ENCODE results near the gene PAX5.

The PAX5 gene

DNA sequence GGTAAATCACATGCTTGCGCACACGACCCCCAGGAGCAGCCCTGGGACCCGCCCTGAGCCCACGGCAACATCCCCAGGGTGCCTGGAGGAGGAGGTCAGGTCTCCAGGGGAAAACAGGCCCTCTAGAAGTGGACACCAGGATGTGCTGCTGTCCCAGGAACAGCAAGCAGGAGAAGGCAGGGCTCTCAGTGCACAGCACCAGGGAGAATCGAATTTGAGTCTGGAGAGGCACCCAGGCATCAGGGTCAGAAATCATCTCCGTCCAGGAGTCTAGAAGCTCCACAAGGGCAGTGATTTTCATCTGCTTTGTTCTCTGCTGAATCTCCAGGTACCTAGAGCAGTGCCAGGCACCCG, 93.6 kb downstream of the PAX5 start:
- no peak overlapping the region for H3K27ac ChIP-seq (ENCODE audit: poor library complexity, severe bottlenecking)
- DNase-seq (ENCODE audit: low spot score) (no peak), ATAC-seq (ENCODE audit: low read depth) (no peak)
- no peaks in the 10 kb centered on the region for H3K36me3 ChIP-seq (ENCODE audit: low read depth)
- H3K27me3 ChIP-seq (ENCODE audit: insufficient read depth, poor library complexity, severe bottlenecking) = no peaks in the 10 kb centered on the region
- no peaks in the 10 kb centered on the region for H3K9me3 ChIP-seq (ENCODE audit: severe bottlenecking)
- TF ChIP-seq, protein P1, sequence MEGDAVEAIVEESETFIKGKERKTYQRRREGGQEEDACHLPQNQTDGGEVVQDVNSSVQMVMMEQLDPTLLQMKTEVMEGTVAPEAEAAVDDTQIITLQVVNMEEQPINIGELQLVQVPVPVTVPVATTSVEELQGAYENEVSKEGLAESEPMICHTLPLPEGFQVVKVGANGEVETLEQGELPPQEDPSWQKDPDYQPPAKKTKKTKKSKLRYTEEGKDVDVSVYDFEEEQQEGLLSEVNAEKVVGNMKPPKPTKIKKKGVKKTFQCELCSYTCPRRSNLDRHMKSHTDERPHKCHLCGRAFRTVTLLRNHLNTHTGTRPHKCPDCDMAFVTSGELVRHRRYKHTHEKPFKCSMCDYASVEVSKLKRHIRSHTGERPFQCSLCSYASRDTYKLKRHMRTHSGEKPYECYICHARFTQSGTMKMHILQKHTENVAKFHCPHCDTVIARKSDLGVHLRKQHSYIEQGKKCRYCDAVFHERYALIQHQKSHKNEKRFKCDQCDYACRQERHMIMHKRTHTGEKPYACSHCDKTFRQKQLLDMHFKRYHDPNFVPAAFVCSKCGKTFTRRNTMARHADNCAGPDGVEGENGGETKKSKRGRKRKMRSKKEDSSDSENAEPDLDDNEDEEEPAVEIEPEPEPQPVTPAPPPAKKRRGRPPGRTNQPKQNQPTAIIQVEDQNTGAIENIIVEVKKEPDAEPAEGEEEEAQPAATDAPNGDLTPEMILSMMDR (IDR thresholded peaks at IDR 0.05; ENCODE audit: poor library complexity, severe bottlenecking) = no peak
- peaks cover 11% of the 10 kb centered on the region for H3K4me1 ChIP-seq (ENCODE audit: insufficient read depth, poor library complexity, severe bottlenecking)
- no peak overlapping the region for H3K4me3 ChIP-seq (ENCODE audit: severe bottlenecking)

DNA sequence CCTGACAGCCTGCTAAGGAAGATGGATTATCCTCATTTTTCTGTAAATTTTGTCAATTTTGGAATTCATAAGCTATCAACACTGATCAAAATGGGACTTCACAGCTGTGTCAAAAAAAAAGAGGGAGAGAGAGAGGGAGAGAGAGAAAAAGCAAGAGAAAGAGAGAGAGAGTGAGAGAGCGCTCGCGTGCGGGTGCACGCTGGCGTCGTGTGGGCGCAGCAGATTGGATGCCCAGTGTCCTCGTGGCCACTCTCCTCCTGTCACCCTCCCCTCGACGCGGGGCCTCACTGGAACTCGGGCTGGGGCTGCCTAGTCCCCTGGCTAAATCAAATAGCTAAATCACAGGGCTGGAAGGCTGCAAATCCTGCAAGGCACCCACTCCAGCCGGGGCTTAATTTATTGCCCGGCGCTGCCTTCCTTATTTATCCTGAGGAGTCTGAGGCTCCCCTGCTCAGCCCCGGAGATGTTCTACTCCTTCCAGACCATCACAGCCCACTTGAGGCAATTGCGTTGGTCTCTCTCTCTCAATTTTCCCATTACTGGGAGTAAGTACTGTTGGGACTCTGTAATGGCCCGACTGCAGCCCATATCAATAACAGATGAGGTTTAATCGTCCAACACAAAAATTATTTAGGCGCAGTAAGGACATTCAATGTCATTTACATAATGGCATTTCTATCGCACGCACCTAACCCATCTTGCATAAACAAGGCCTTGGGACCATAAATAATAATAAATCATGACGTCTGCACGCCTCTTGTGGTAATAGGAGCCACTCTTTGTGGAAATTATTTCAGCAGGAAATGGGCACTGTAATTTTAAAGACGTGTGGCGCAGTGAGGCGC, 94.2 kb downstream of the PAX5 start:
- Histone ChIP-seq H3K9me3 (ENCODE audit: severe bottlenecking) (no peaks in the 10 kb centered on the region), H3K27me3 (ENCODE audit: insufficient read depth, poor library complexity, severe bottlenecking) (no peaks in the 10 kb centered on the region), H3K4me3 (ENCODE audit: severe bottlenecking) (no peak overlapping the region), H3K27ac (ENCODE audit: poor library complexity, severe bottlenecking) (no peak overlapping the region), H3K36me3 (ENCODE audit: low read depth) (no peaks in the 10 kb centered on the region), H3K4me1 (ENCODE audit: insufficient read depth, poor library complexity, severe bottlenecking) (peaks cover 11% of the 10 kb centered on the region)
- TF ChIP-seq, protein P1 (IDR thresholded peaks at IDR 0.05; ENCODE audit: poor library complexity, severe bottlenecking) = no peak
- no peak for DNase-seq (ENCODE audit: low spot score)
- ATAC-seq (ENCODE audit: low read depth) = no peak

DNA sequence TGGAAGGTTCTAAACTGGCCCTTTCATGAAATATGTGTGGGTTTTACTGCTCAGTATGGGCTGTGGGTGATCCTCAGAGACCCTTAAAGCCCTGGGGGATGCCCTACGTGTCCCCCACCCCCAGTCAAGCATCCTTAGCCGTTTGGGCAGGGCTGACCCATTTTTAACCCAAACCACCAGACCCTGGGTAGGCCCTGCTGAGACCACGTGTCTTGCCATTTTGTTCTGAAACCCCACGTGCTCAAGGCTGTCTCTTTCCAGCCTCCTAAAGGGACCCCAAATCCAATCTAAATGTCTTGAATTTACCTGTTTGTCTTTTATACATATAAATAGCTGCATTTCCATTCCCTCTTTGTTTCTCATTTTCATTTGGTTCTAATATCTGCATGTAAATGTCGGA, 94.9 kb downstream of the PAX5 start:
- ATAC-seq (ENCODE audit: low read depth) (no peak), DNase-seq (ENCODE audit: low spot score) (no peak)
- H3K9me3 ChIP-seq (ENCODE audit: severe bottlenecking) = no peaks in the 10 kb centered on the region
- TF ChIP-seq, protein P1 (IDR thresholded peaks at IDR 0.05; ENCODE audit: poor library complexity, severe bottlenecking) = no peak
- H3K4me3 ChIP-seq (ENCODE audit: severe bottlenecking) = no peak overlapping the region
- H3K27ac ChIP-seq (ENCODE audit: poor library complexity, severe bottlenecking) = no peak overlapping the region
- no peaks in the 10 kb centered on the region for H3K36me3 ChIP-seq (ENCODE audit: low read depth)
- H3K4me1 ChIP-seq (ENCODE audit: insufficient read depth, poor library complexity, severe bottlenecking) = peaks cover 11% of the 10 kb centered on the region
- H3K27me3 ChIP-seq (ENCODE audit: insufficient read depth, poor library complexity, severe bottlenecking) = no peaks in the 10 kb centered on the region

DNA sequence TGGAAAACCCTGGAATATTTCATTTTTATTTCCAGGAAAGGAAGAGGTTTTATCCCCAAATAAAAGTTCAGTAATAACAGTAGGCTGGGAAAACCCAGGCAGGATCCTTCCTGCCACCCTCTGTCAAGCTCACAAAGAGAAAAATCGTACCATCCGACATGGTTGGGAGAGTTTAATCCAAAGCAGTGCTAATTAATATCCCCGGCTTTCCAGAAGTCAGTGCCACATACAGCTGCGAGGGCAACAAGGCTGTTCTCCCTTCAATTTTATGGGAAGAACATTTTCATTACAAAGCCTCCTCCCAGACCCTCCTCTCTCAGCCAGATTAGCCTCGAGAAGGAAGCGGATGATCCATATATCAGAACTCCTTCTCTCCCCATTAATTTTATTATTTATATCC, 95.5 kb downstream of the PAX5 start:
- Histone ChIP-seq H3K4me3 (ENCODE audit: severe bottlenecking) (no peak overlapping the region), H3K27me3 (ENCODE audit: insufficient read depth, poor library complexity, severe bottlenecking) (no peaks in the 10 kb centered on the region), H3K36me3 (ENCODE audit: low read depth) (no peaks in the 10 kb centered on the region), H3K4me1 (ENCODE audit: insufficient read depth, poor library complexity, severe bottlenecking) (peaks cover 11% of the 10 kb centered on the region), H3K27ac (ENCODE audit: poor library complexity, severe bottlenecking) (no peak overlapping the region), H3K9me3 (ENCODE audit: severe bottlenecking) (no peaks in the 10 kb centered on the region)
- no peak for ATAC-seq (ENCODE audit: low read depth)
- DNase-seq (ENCODE audit: low spot score) = no peak
- TF ChIP-seq, protein P1 (IDR thresholded peaks at IDR 0.05; ENCODE audit: poor library complexity, severe bottlenecking) = no peak

DNA sequence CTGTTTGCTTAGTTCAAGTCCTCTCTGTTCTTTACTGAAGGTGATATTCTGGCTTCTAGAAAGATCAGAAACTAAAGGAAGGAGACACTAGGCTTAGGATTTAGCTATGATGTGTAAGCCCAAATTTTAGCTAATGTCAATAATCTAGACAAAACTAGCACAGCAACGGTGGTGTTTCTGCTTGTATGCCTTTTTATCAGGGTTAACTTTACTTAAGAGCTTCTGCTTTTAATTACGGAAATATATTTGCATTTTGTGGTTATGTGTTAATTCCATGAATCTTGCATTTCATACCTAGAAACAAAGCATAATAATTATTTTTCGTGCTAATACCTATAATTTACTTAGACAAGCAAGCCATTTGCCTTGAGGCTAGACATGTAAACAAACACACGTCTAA, 96.1 kb downstream of the PAX5 start:
- no peak for ATAC-seq (ENCODE audit: low read depth)

More for the DNA sequence above, 96.1 kb downstream of the PAX5 start:
- Histone ChIP-seq H3K4me1 (ENCODE audit: insufficient read depth, poor library complexity, severe bottlenecking) (peaks cover 11% of the 10 kb centered on the region), H3K27ac (ENCODE audit: poor library complexity, severe bottlenecking) (no peak overlapping the region), H3K27me3 (ENCODE audit: insufficient read depth, poor library complexity, severe bottlenecking) (no peaks in the 10 kb centered on the region), H3K9me3 (ENCODE audit: severe bottlenecking) (no peaks in the 10 kb centered on the region), H3K36me3 (ENCODE audit: low read depth) (no peaks in the 10 kb centered on the region), H3K4me3 (ENCODE audit: severe bottlenecking) (no peak overlapping the region)
- DNase-seq (ENCODE audit: low spot score) = no peak
- TF ChIP-seq, protein P1 (IDR thresholded peaks at IDR 0.05; ENCODE audit: poor library complexity, severe bottlenecking) = no peak

Data from RWPE2 (cell line).